Adrenal gland (tissue), 12 donors: ENCODE data around the gene KNTC1. TPM values are rescaled to one million over a fixed set of nuclear protein-coding genes. Genes with fewer than 3 reads are reported as not detected.

Experiments used
- DNase-seq, 7 donors: peaks; one replicate each; pipeline ENCODE4 v3.0.0-alpha.2; 2019 to 2020
- H3K27ac ChIP-seq, 5 donors: fragments of 200-600 bp; sonication (generic) in 4 of 5; 1 replicate in 3 of 5; 2 replicates in 2 of 5; pipeline versions ENCODE4 v1.5.1 to v1.8.0; 2016 to 2020; ENCODE audit warnings: mild to moderate bottlenecking in 1 of 5
- H3K27me3 ChIP-seq: fragments of 200-600 bp; 2 replicates; pipeline ENCODE4 v1.8.0; 2021
- H3K36me3 ChIP-seq, 2 donors: fragments of 200-600 bp; replicated peaks in 1 of 2; 1 replicate in 1 of 2; 2 replicates in 1 of 2; pipeline versions ENCODE4 v1.5.1 to v1.8.0; 2018 to 2022
- H3K4me1 ChIP-seq, 2 donors: fragments of 200-600 bp; replicated peaks in 1 of 2; 1 replicate in 1 of 2; 2 replicates in 1 of 2; pipeline versions ENCODE4 v1.5.1 to v1.8.0; 2018 to 2021
- H3K4me3 ChIP-seq, 4 donors: fragments of 200-600 bp; sonication (generic) in 3 of 4; one replicate each; pipeline ENCODE4 v1.5.1; 2016 to 2018
- H3K9me3 ChIP-seq, 3 donors: fragments of 200-600 bp; sonication (generic) in 1 of 3; replicated peaks in 1 of 3; 1 replicate in 2 of 3; 2 replicates in 1 of 3; pipeline versions ENCODE4 v1.5.1 to v1.8.0; 2016 to 2021
- POLR2A ChIP-seq, 2 donors: fragments of 450-650 bp; IDR thresholded peaks; one replicate each; pipeline ENCODE4 v1.6.1; 2017; ENCODE audit warnings: antibody characterized with exemption in 2 of 2, mild to moderate bottlenecking in 2 of 2, moderate library complexity in 1 of 2
- WGBS, 4 donors: extraction: QIAGEN DNeasy Blood & Tissue Kit in 2 of 4; methylation state at CpG; one replicate each; pipeline versions ENCODE4 v1.1.5 to v1.1.7; 2013 to 2017; 5-methylcytosine and 5-hydroxymethylcytosine counted together
- intact Hi-C, 2 donors: fragments of 100-400 bp; cut with DNase I; formaldehyde crosslinking; loops; one replicate each; pipeline versions ENCODE4 v1.14.1 to v1.15.0; 2022 to 2023
- polyA plus RNA-seq, 3 donors: library from polyadenylated mRNA; stranded (reverse); fragments of 200-250 nt in 2 of 3; fragments of 350-450 nt in 1 of 3; fragmentation: Illumina TruSeq in 1 of 3; extraction: RNeasy Lipid Tissue Mini Kit (QIAGEN cat#74804) in 1 of 3; gene quantifications; one replicate each; pipeline ENCODE4 v1.2.3, GENCODE V29; 2013 to 2014
- total RNA-seq, 9 donors: library from RNA; depleted of rRNA in 4 of 9; stranded (reverse); fragments of >200 nt in 4 of 9; fragments of 120-200 nt in 1 of 9; fragmentation: NEBNext Ultra II Directional in 1 of 9; extraction: Animal tissue kit (Norgen Biotek cat#: 25700) in 1 of 9; gene quantifications; one replicate each; pipeline versions ENCODE4 v1.1.0 to v1.2.4, GENCODE V29; 2013 to 2023
- TF ChIP-seq, protein P1 (sequence below), 6 experiments: fragments of 450-650 bp in 4 of 6; fragments of 200-600 bp in 2 of 6; sonication (generic) in 1 of 6; IDR thresholded peaks; 1 replicate in 5 of 6; 2 replicates in 1 of 6; pipeline versions ENCODE4 v1.5.1 to v1.8.0; 2016 to 2021; ENCODE audit warnings: antibody characterized with exemption in 6 of 6, mild to moderate bottlenecking in 2 of 6, moderate library complexity in 1 of 6
- donor health status: healthy with polysubstance abuse.
- donor health status: Bipolar disorder and iron deficiency.
- donor health status: DM: yes; HTN: yes; CAD: no.
- donor health status: DM: no; HTN: no; CAD: no.
- donor health status: DM: no; HTN: no; CAD: no.
- donor health status: DM: yes; HTN: yes; CAD: no.

KNTC1 gene
- total and polyA plus RNA-seq, 12 donors, result 5.7 to 38.5 (median 13.8) TPM

DNA sequence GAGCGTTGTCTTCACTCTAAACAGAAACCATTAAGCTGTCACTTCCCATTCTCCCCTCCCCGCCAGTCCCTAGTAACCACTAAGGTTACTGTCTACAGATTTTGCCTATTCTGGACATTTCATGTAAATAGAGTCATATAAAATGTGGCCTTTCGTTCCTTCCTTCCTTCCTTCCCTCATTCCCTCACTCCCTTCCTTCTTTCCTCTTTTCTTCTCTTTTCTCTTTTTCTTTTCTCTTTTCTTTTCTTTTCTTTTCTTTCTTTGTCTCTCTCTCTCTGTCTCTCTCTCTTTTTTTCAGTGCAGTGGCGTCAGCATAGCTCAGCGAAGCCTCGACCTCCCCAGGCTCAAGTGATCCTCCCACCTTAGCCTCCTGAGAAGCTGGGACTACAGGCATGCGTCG, 138.3 kb downstream of the KNTC1 start:
- intact Hi-C loops, result no loop called here
- H3K27ac ChIP-seq, result no peak overlapping the region
- no peak for TF ChIP-seq POLR2A (IDR thresholded peaks at IDR 0.05)
- TF ChIP-seq, protein P1, sequence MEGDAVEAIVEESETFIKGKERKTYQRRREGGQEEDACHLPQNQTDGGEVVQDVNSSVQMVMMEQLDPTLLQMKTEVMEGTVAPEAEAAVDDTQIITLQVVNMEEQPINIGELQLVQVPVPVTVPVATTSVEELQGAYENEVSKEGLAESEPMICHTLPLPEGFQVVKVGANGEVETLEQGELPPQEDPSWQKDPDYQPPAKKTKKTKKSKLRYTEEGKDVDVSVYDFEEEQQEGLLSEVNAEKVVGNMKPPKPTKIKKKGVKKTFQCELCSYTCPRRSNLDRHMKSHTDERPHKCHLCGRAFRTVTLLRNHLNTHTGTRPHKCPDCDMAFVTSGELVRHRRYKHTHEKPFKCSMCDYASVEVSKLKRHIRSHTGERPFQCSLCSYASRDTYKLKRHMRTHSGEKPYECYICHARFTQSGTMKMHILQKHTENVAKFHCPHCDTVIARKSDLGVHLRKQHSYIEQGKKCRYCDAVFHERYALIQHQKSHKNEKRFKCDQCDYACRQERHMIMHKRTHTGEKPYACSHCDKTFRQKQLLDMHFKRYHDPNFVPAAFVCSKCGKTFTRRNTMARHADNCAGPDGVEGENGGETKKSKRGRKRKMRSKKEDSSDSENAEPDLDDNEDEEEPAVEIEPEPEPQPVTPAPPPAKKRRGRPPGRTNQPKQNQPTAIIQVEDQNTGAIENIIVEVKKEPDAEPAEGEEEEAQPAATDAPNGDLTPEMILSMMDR (IDR thresholded peaks at IDR 0.05), result no peak
- DNase-seq, result no peak
- peaks cover 0 to 8% of the 10 kb centered on the region in 2 donors for H3K4me1 ChIP-seq
- no peak overlapping the region for H3K4me3 ChIP-seq
- no peaks in the 10 kb centered on the region for H3K36me3 ChIP-seq
- H3K9me3 ChIP-seq, result no peaks in the 10 kb centered on the region
- 84 to 89% (median 86%) methylated on average over 8 of the region's 8 CpGs for WGBS, 4 donors
- no peaks in the 10 kb centered on the region for H3K27me3 ChIP-seq

DNA sequence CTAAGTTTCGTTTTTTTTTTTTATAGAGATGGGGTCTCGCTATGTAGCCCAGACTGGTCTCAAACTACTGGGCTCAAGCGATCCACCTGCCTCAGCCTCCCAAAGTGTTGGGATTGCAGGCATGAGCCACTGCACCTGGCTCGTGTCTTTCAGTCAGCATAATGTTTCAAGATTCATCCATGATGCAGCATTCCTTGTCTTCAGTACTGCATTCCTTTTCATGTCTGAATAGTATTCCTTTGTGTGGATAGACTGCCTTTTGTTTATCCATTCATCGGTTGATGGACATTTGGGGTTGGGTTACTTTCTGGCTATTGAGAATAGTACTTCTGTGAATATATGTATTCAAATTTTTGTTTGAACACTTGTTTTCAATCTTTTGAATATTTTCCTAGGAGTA, 138.7 kb downstream of the KNTC1 start:
- Histone ChIP-seq H3K4me3 (no peak overlapping the region), H3K27ac (no peak overlapping the region), H3K4me1 (peaks cover 0 to 8% of the 10 kb centered on the region in 2 donors), H3K27me3 (no peaks in the 10 kb centered on the region), H3K36me3 (no peaks in the 10 kb centered on the region), H3K9me3 (no peaks in the 10 kb centered on the region)
- no peak for DNase-seq
- WGBS, 4 donors, result 89 to 95% (median 91%) methylated on average over 5 of the region's 5 CpGs
- TF ChIP-seq, protein P1 (IDR thresholded peaks at IDR 0.05), result no peak
- no peak for TF ChIP-seq POLR2A (IDR thresholded peaks at IDR 0.05)
- intact Hi-C loops, result no loop called here

DNA sequence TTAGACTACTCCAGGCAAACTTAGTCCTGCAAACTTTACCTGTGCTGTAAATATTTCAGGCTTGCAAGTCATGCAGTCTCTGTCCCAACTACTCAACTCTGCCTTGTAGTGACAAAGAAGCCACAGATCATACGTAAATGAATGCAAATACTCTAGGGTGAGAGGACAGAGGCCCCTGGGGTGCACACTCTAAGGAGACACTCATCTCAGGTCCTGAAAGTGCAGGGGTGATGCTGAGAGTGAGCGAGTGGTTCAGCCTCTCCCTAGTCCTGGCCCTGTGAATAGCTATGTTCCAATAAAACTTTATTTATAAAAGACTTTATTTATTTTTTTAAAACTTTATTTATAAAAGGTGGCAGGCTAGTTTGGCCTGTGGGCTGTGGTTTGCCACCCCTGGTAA, 141.2 kb downstream of the KNTC1 start:
- WGBS, 4 donors, result 72 to 92% (median 87%) methylated on average over 2 of the region's 2 CpGs
- Histone ChIP-seq H3K4me3 (no peak overlapping the region), H3K27ac (no peak overlapping the region), H3K4me1 (peaks cover 0 to 8% of the 10 kb centered on the region in 2 donors), H3K9me3 (no peaks in the 10 kb centered on the region), H3K36me3 (no peaks in the 10 kb centered on the region), H3K27me3 (no peaks in the 10 kb centered on the region)
- intact Hi-C loops, result no loop called here
- DNase-seq, result no peak
- TF ChIP-seq POLR2A (IDR thresholded peaks at IDR 0.05), result no peak
- TF ChIP-seq, protein P1 (IDR thresholded peaks at IDR 0.05), result no peak

DNA sequence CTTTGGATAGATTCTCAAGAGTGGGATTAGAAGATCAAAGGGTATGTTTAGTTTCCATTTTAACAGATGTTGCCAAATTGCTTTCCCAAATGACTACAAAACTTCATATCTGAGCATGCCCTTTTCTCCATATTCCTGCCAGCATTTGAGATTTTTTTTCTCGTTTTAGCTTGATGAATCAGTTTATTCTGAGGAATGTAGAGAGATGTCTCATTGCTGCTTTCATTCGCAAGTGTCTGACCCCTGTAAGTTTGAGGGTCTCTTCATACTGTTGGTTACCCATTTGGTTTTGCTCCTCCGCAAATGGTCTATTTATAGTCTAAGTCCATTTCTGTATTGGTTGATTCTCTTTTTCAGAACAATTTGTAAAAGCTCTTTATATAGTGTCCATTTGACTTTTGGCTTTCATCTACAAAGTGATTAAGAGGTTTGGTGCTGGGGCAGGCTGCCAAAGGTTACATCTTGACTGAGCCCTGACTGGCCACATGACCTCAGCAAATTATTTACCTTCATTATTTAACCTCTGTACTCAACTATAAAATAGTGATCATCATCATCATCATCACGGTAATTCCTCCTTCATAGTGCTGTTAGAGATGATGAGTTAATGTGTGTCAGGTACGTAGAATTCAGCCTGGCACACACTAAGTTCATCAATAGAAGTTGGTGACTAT, 142.5 kb downstream of the KNTC1 start:
- H3K36me3 ChIP-seq, result no peaks in the 10 kb centered on the region
- no peak overlapping the region for H3K4me3 ChIP-seq
- no peaks in the 10 kb centered on the region for H3K27me3 ChIP-seq
- H3K9me3 ChIP-seq, result no peaks in the 10 kb centered on the region
- H3K4me1 ChIP-seq, result peaks cover 0 to 8% of the 10 kb centered on the region in 2 donors
- intact Hi-C loops, result no loop called here
- 34 to 42% (median 39%) methylated on average over 5 of the region's 5 CpGs for WGBS, 4 donors
- TF ChIP-seq, protein P1 (IDR thresholded peaks at IDR 0.05), result no peak
- no peak for TF ChIP-seq POLR2A (IDR thresholded peaks at IDR 0.05)
- H3K27ac ChIP-seq, result no peak overlapping the region
- DNase-seq, result peak in 3 of 7 donors; percentile 18 to 30 (median 27)
